Testis (tissue), 2 donors: ENCODE data around the gene DGKD.

Experiments
- POLR2A ChIP-seq: fragments of 450-650 bp; IDR thresholded peaks from one replicate; pipeline ENCODE4 v1.6.1; 2017; ENCODE audit warnings: antibody characterized with exemption, mild to moderate bottlenecking, moderate library complexity
- TF ChIP-seq, protein P1 (sequence below), 3 experiments: fragments of 450-650 bp in 2 of 3; fragments of 200-600 bp in 1 of 3; sonication (generic) in 1 of 3; IDR thresholded peaks; one replicate each; pipeline ENCODE4 v1.5.1; 2016 to 2019; ENCODE audit warnings: antibody characterized with exemption in 3 of 3, mild to moderate bottlenecking in 2 of 3, moderate library complexity in 1 of 3

DNA sequence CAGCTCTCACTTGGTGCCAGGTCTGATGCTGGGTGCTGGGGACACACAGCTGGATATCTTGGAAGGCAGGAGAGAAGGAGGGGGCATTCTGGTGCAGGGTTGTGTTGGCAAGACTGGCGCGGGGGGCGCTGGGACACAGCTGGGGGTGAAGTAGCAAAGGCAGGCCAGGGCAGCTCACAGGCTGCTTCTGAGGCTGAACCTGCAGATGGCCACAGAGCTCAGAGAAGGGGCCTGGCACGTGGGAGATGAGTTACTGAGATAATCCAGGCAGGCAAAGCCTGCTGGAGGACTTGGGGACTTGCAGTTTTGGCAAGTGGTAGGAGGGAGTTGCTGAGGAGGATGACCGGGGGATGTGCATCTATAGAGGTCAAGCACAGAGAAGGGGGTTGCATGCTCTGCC is 16.2 kb upstream of the DGKD start:
- TF ChIP-seq, protein P1, sequence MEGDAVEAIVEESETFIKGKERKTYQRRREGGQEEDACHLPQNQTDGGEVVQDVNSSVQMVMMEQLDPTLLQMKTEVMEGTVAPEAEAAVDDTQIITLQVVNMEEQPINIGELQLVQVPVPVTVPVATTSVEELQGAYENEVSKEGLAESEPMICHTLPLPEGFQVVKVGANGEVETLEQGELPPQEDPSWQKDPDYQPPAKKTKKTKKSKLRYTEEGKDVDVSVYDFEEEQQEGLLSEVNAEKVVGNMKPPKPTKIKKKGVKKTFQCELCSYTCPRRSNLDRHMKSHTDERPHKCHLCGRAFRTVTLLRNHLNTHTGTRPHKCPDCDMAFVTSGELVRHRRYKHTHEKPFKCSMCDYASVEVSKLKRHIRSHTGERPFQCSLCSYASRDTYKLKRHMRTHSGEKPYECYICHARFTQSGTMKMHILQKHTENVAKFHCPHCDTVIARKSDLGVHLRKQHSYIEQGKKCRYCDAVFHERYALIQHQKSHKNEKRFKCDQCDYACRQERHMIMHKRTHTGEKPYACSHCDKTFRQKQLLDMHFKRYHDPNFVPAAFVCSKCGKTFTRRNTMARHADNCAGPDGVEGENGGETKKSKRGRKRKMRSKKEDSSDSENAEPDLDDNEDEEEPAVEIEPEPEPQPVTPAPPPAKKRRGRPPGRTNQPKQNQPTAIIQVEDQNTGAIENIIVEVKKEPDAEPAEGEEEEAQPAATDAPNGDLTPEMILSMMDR (IDR thresholded peaks at IDR 0.05) = no peak
- no peak for TF ChIP-seq POLR2A
